Measurements from ENCODE around the gene MARK1. TPM values are rescaled to one million over a fixed set of nuclear protein-coding genes. Genes with fewer than 3 reads are reported as not detected.
A peak's percentile ranks its signal among the peaks of the same experiment; 100 is the strongest.

Gene MARK1
- 3.8 and 3.9 TPM in 2 replicates for total RNA-seq
- 0.37 TPM for total RNA-seq (2013)
- 0.16 and 0.52 TPM in 2 replicates for polyA plus RNA-seq
- polyA minus RNA-seq, result 0.14 and 0.26 TPM in 2 replicates

- DNase-seq, result peak; percentile 55
- peaks cover 23% of the 10 kb centered on the region for H3K4me1 Mint-ChIP-seq
- ChIA-PET CTCF (no interaction called here), POLR2A (no interaction called here)
- H3K4me3 ChIP-seq (ENCODE audit: control extremely low read depth in 1 of 5, extremely low read depth in 1 of 5, insufficient read depth in 1 of 5, low read depth in 2 of 5, low read length in 4 of 5), result peak within 1 kb of the TSS in 4 of 5 experiments; percentile 39 to 70 (median 56)
- H3K9me3 ChIP-seq (ENCODE audit: control extremely low read depth in 1 of 3, control insufficient read depth in 2 of 3, insufficient read depth in 1 of 3, low read length in 2 of 3), result peaks cover 0 to 6% (median 0%) of the 10 kb centered on the region in 3 donors
- H3K4me1 ChIP-seq (ENCODE audit: control insufficient read depth in 2 of 2, insufficient read depth in 2 of 2, low read length in 2 of 2), result peaks cover 17 to 21% of the 10 kb centered on the region in 2 donors
- no peak for TF ChIP-seq CTCF (IDR thresholded peaks at IDR 0.05)
- no peak for TF ChIP-seq EZH2 (IDR thresholded peaks at IDR 0.05; ENCODE audit: borderline replicate concordance, insufficient read depth, low read depth, low read length, poor library complexity, severe bottlenecking)
- H3K27me3 ChIP-seq (replicated peaks in 1 of 4; ENCODE audit: control extremely low read depth in 1 of 4, control insufficient read depth in 3 of 4, insufficient read depth in 4 of 4, low read length in 3 of 4), result peaks cover 0 to 53% (median 28%) of the 10 kb centered on the region in 4 experiments
- no peaks in the 10 kb centered on the region for H4K20me1 ChIP-seq (ENCODE audit: control insufficient read depth, insufficient read depth, low read length, poor library complexity, severe bottlenecking)
- peak within 1 kb of the TSS in 1 of 2 donors; percentile 48 for H3K27ac ChIP-seq (ENCODE audit: low read length in 2 of 2)
- H3K4me3 Mint-ChIP-seq, result peak within 1 kb of the TSS; percentile 90
- intact Hi-C loops (cut with micrococcal nuclease), result loop anchor here (5.0 kb wide), 3 partner anchors 249 to 541 kb away; no protein-coding TSS in a partner anchor
- H2AFZ ChIP-seq (ENCODE audit: insufficient read depth, low read depth, low read length, poor library complexity, severe bottlenecking), result peak within 1 kb of the TSS; percentile 72
- no peaks in the 10 kb centered on the region for H3K9me3 Mint-ChIP-seq (ENCODE audit: insufficient read depth)
- ATAC-seq (ENCODE audit: low read depth), result peak; percentile 64
- H3K79me2 ChIP-seq (ENCODE audit: control insufficient read depth, insufficient read depth, low read length), result no peaks in the 10 kb centered on the region
- under 1% methylated on average over 92 of the region's 96 CpGs for WGBS (ENCODE audit: insufficient coverage)
- peak within 1 kb of the TSS; percentile 82 for H3K4me2 ChIP-seq (replicated peaks; ENCODE audit: low read depth, low read length, poor library complexity, severe bottlenecking)
- peak within 1 kb of the TSS; percentile 69 for H3K9ac ChIP-seq (ENCODE audit: low read length)
- peak within 1 kb of the TSS; percentile 77 for H3K27ac Mint-ChIP-seq
- H3K27me3 Mint-ChIP-seq, result peaks cover 46% of the 10 kb centered on the region
- no peaks in the 10 kb centered on the region for H3K36me3 ChIP-seq (replicated peaks in 1 of 2; ENCODE audit: control extremely low read depth in 1 of 2, control insufficient read depth in 1 of 2, extremely low read depth in 1 of 2, insufficient read depth in 2 of 2, low read length in 1 of 2)
Observed at GRCh38 chr1:220527908-220528678, at the start of gene MARK1. Gene MARK1 (plus strand): TSS chr1:220528136. CDS start chr1:220528823, 687 bp downstream.

GRCh38 chr1:220483700-220484099 lies 44.2 kb upstream of the MARK1 start:
- Histone ChIP-seq H3K27me3 (replicated peaks in 1 of 4; ENCODE audit: control extremely low read depth in 1 of 4, control insufficient read depth in 3 of 4, insufficient read depth in 4 of 4, low read length in 3 of 4) (no peaks in the 10 kb centered on the region), H3K4me3 (ENCODE audit: control extremely low read depth in 1 of 5, extremely low read depth in 1 of 5, insufficient read depth in 1 of 5, low read depth in 2 of 5, low read length in 4 of 5) (no peak overlapping the region), H2AFZ (ENCODE audit: insufficient read depth, low read depth, low read length, poor library complexity, severe bottlenecking) (no peak overlapping the region), H3K4me2 (replicated peaks; ENCODE audit: low read depth, low read length, poor library complexity, severe bottlenecking) (no peak overlapping the region), H3K4me1 (ENCODE audit: control insufficient read depth in 2 of 2, insufficient read depth in 2 of 2, low read length in 2 of 2) (no peaks in the 10 kb centered on the region), H3K79me2 (ENCODE audit: control insufficient read depth, insufficient read depth, low read length) (no peaks in the 10 kb centered on the region), H3K27ac (ENCODE audit: low read length in 2 of 2) (no peak overlapping the region), H4K20me1 (ENCODE audit: control insufficient read depth, insufficient read depth, low read length, poor library complexity, severe bottlenecking) (no peaks in the 10 kb centered on the region), H3K9me3 (ENCODE audit: control extremely low read depth in 1 of 3, control insufficient read depth in 2 of 3, insufficient read depth in 1 of 3, low read length in 2 of 3) (no peaks in the 10 kb centered on the region), H3K9ac (ENCODE audit: low read length) (no peak overlapping the region), H3K36me3 (replicated peaks in 1 of 2; ENCODE audit: control extremely low read depth in 1 of 2, control insufficient read depth in 1 of 2, extremely low read depth in 1 of 2, insufficient read depth in 2 of 2, low read length in 1 of 2) (no peaks in the 10 kb centered on the region)
- no peak for ATAC-seq (ENCODE audit: low read depth)
- intact Hi-C loops (cut with micrococcal nuclease), result no loop called here
- no peak for DNase-seq
- TF ChIP-seq EZH2 (IDR thresholded peaks at IDR 0.05; ENCODE audit: borderline replicate concordance, insufficient read depth, low read depth, low read length, poor library complexity, severe bottlenecking), result no peak
- no peak for TF ChIP-seq CTCF (IDR thresholded peaks at IDR 0.05)
- Mint-ChIP-seq H3K4me3 (no peak overlapping the region), H3K9me3 (ENCODE audit: insufficient read depth) (no peaks in the 10 kb centered on the region), H3K4me1 (no peaks in the 10 kb centered on the region), H3K27me3 (peaks cover 13% of the 10 kb centered on the region), H3K27ac (no peak overlapping the region)
- CTCF ChIA-PET, result no interaction called here
- POLR2A ChIA-PET, result no interaction called here
- WGBS (ENCODE audit: insufficient coverage), result 76% methylated on average over 2 of the region's 6 CpGs

Measured in B cell (primary cell).